ENCODE measurements around the gene ST3GAL3. TPM values are rescaled to one million over a fixed set of nuclear protein-coding genes. Genes with fewer than 3 reads are reported as not detected.

The ST3GAL3 gene
- total RNA-seq, 1 experiment from 2014 or later = 26.8 TPM

- POLR2A ChIA-PET (ENCODE audit: low non-redundant PET) = no interaction called here
- Histone ChIP-seq H3K36me3 (ENCODE audit: insufficient read depth, low read length, poor library complexity, severe bottlenecking) (peaks cover 91% of the 10 kb centered on the region), H3K27me3 (replicated peaks; ENCODE audit: insufficient read depth, low read depth, low read length, poor library complexity) (no peaks in the 10 kb centered on the region), H3K4me3 (ENCODE audit: low read depth, low read length, poor library complexity, severe bottlenecking) (no peak overlapping the region), H3K9me3 (ENCODE audit: low read depth, low read length, poor library complexity, severe bottlenecking) (no peaks in the 10 kb centered on the region), H3K4me1 (ENCODE audit: insufficient read depth, low read length, poor library complexity, severe bottlenecking) (no peaks in the 10 kb centered on the region), H3K27ac (ENCODE audit: low read depth, low read length, poor library complexity, severe bottlenecking) (no peak overlapping the region)
- no peak for DNase-seq (ENCODE audit: low spot score)
- CTCF ChIA-PET = no interaction called here
- TF ChIP-seq EZH2 (IDR thresholded peaks at IDR 0.05; ENCODE audit: borderline replicate concordance, low read depth, low read length, poor library complexity, severe bottlenecking) = no peak
- TF ChIP-seq, protein P1, sequence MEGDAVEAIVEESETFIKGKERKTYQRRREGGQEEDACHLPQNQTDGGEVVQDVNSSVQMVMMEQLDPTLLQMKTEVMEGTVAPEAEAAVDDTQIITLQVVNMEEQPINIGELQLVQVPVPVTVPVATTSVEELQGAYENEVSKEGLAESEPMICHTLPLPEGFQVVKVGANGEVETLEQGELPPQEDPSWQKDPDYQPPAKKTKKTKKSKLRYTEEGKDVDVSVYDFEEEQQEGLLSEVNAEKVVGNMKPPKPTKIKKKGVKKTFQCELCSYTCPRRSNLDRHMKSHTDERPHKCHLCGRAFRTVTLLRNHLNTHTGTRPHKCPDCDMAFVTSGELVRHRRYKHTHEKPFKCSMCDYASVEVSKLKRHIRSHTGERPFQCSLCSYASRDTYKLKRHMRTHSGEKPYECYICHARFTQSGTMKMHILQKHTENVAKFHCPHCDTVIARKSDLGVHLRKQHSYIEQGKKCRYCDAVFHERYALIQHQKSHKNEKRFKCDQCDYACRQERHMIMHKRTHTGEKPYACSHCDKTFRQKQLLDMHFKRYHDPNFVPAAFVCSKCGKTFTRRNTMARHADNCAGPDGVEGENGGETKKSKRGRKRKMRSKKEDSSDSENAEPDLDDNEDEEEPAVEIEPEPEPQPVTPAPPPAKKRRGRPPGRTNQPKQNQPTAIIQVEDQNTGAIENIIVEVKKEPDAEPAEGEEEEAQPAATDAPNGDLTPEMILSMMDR (conservative IDR thresholded peaks at IDR 0.05; ENCODE audit: low read depth, low read length) = no peak
- intact Hi-C loops (cut with micrococcal nuclease; ENCODE audit: unreplicated experiment) = no loop called here
- no TSS peak for BruUV-seq (replicated peaks)
These were observed 20.5 kb upstream of the ST3GAL3 start for GRCh38 chr1:43686801-43687200.

DNA sequence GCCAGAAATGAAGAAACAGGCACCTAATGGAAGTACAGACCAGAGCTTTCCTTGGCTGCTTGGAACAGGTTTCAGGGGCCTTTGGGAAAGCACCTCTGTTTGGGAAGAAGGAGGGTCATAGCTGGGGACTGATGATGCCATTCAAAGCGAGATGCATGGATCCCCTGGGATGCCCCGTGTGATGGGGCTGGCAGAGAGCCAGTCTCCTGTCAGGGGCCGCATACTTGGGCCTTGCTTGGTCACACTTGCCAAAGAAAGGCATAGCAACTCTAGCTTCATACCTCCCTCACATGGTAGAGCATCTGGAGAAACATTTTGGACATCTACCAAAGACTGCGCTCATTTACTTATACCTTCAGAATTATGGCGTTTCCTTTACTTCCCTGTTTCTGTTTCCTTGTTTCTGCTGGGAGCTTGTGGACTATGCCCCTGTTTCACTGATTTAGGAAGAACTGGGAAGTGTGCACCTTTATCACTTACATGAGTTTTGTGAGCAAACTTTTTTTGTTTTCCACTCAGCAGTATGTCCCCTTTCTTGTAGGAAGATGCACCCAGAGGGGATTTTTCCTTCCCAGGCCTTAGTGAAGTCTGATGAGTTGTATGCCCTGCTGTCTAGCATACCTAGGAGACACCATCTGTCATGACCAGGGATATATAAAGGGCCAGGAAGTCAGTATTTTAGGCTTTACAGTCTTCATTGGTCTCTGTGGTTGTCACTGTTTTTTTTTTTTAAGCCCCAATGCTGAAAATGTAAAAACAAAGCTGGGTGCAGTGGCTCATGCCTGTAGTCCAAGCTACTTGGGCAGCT is 19.8 kb upstream of the ST3GAL3 start:
- DNase-seq (ENCODE audit: low spot score) = peak; percentile 34
- no peaks in the 10 kb centered on the region for H3K4me1 ChIP-seq (ENCODE audit: insufficient read depth, low read length, poor library complexity, severe bottlenecking)
- TF ChIP-seq EZH2 (IDR thresholded peaks at IDR 0.05; ENCODE audit: borderline replicate concordance, low read depth, low read length, poor library complexity, severe bottlenecking) = no peak
- TF ChIP-seq, protein P1 (conservative IDR thresholded peaks at IDR 0.05; ENCODE audit: low read depth, low read length) = no peak
- BruUV-seq (replicated peaks) = no TSS peak
- intact Hi-C loops (cut with micrococcal nuclease; ENCODE audit: unreplicated experiment) = no loop called here
- POLR2A ChIA-PET (ENCODE audit: low non-redundant PET) = no interaction called here
- CTCF ChIA-PET = no interaction called here
- H3K27me3 ChIP-seq (replicated peaks; ENCODE audit: insufficient read depth, low read depth, low read length, poor library complexity) = no peaks in the 10 kb centered on the region
- no peaks in the 10 kb centered on the region for H3K9me3 ChIP-seq (ENCODE audit: low read depth, low read length, poor library complexity, severe bottlenecking)
- no peak overlapping the region for H3K27ac ChIP-seq (ENCODE audit: low read depth, low read length, poor library complexity, severe bottlenecking)
- no peak overlapping the region for H3K4me3 ChIP-seq (ENCODE audit: low read depth, low read length, poor library complexity, severe bottlenecking)
- peaks cover 94% of the 10 kb centered on the region for H3K36me3 ChIP-seq (ENCODE audit: insufficient read depth, low read length, poor library complexity, severe bottlenecking)

GRCh38 chr1:43688109-43688387 is 19.3 kb upstream of the ST3GAL3 start:
- Histone ChIP-seq H3K27ac (ENCODE audit: low read depth, low read length, poor library complexity, severe bottlenecking) (no peak overlapping the region), H3K4me1 (ENCODE audit: insufficient read depth, low read length, poor library complexity, severe bottlenecking) (no peaks in the 10 kb centered on the region), H3K4me3 (ENCODE audit: low read depth, low read length, poor library complexity, severe bottlenecking) (no peak overlapping the region), H3K36me3 (ENCODE audit: insufficient read depth, low read length, poor library complexity, severe bottlenecking) (peaks cover 94% of the 10 kb centered on the region), H3K27me3 (replicated peaks; ENCODE audit: insufficient read depth, low read depth, low read length, poor library complexity) (no peaks in the 10 kb centered on the region), H3K9me3 (ENCODE audit: low read depth, low read length, poor library complexity, severe bottlenecking) (no peaks in the 10 kb centered on the region)
- intact Hi-C loops (cut with micrococcal nuclease; ENCODE audit: unreplicated experiment) = no loop called here
- TF ChIP-seq, protein P1 (conservative IDR thresholded peaks at IDR 0.05; ENCODE audit: low read depth, low read length) = no peak
- TF ChIP-seq EZH2 (IDR thresholded peaks at IDR 0.05; ENCODE audit: borderline replicate concordance, low read depth, low read length, poor library complexity, severe bottlenecking) = no peak
- BruUV-seq (replicated peaks) = no TSS peak
- POLR2A ChIA-PET (ENCODE audit: low non-redundant PET) = no interaction called here
- CTCF ChIA-PET = no interaction called here
- no peak for DNase-seq (ENCODE audit: low spot score)

Data from A673 (cell line).